Thymus (tissue), 2 donors: ENCODE data around the gene SAPCD1. TPM values are rescaled to one million over a fixed set of nuclear protein-coding genes. Genes with fewer than 3 reads are reported as not detected.

Source experiments
- polyA plus RNA-seq: library from polyadenylated mRNA; stranded (reverse); fragments of 200-250 nt; gene quantifications from one replicate; pipeline ENCODE4 v1.2.3, GENCODE V29; 2013
- total RNA-seq: library from RNA; stranded (reverse); fragments of 120-200 nt; gene quantifications from one replicate; pipeline ENCODE4 v1.2.4, GENCODE V29; 2013
- donor health status: healthy.

The SAPCD1 gene
- total and polyA plus RNA-seq, 2 donors, result 1.2 to 9.7 TPM

Other genes starting within 250 kb of the SAPCD1 start
Only the 30 nearest of the 42 such genes appear.
- 134 TPM for gene LST1, start 176.4 kb upstream of the SAPCD1 start, total RNA-seq
- 32.4 TPM for gene LST1, start 176.4 kb upstream of the SAPCD1 start, polyA plus RNA-seq
- gene NCR3, start 169.7 kb upstream of the SAPCD1 start, total RNA-seq, result 2.7 TPM
- gene NCR3, start 169.7 kb upstream of the SAPCD1 start, polyA plus RNA-seq, result 2.4 TPM
- 558 TPM for gene AIF1, start 147.4 kb upstream of the SAPCD1 start, total RNA-seq
- gene AIF1, start 147.4 kb upstream of the SAPCD1 start, polyA plus RNA-seq, result 198 TPM
- gene PRRC2A, start 141.9 kb upstream of the SAPCD1 start, total RNA-seq, result 35.3 TPM
- gene PRRC2A, start 141.9 kb upstream of the SAPCD1 start, polyA plus RNA-seq, result 148 TPM
- 101 TPM for gene BAG6, start 110.0 kb upstream of the SAPCD1 start, total RNA-seq
- 271 TPM for gene BAG6, start 110.0 kb upstream of the SAPCD1 start, polyA plus RNA-seq
- 6.1 TPM for gene APOM, start 106.8 kb upstream of the SAPCD1 start, total RNA-seq
- 9.1 TPM for gene APOM, start 106.8 kb upstream of the SAPCD1 start, polyA plus RNA-seq
- gene C6orf47, start 101.9 kb upstream of the SAPCD1 start, total RNA-seq, result 19.1 TPM
- 16.7 TPM for gene C6orf47, start 101.9 kb upstream of the SAPCD1 start, polyA plus RNA-seq
- 25.2 TPM for gene GPANK1, start 97.7 kb upstream of the SAPCD1 start, total RNA-seq
- gene GPANK1, start 97.7 kb upstream of the SAPCD1 start, polyA plus RNA-seq, result 13.8 TPM
- gene CSNK2B, start 96.6 kb upstream of the SAPCD1 start, total RNA-seq, result 169 TPM
- 169 TPM for gene CSNK2B, start 96.6 kb upstream of the SAPCD1 start, polyA plus RNA-seq
- gene LY6G5B, start 92.7 kb upstream of the SAPCD1 start, total RNA-seq, result 2.3 TPM
- gene LY6G5B, start 92.7 kb upstream of the SAPCD1 start, polyA plus RNA-seq, result 6.5 TPM
- 0.90 TPM for gene LY6G5C, start 81.6 kb upstream of the SAPCD1 start, total RNA-seq
- 9.1 TPM for gene LY6G5C, start 81.6 kb upstream of the SAPCD1 start, polyA plus RNA-seq
- 50.0 TPM for gene ABHD16A, start 59.3 kb upstream of the SAPCD1 start, total RNA-seq
- gene ABHD16A, start 59.3 kb upstream of the SAPCD1 start, polyA plus RNA-seq, result 51.3 TPM
- 0.05 TPM for gene LY6G6F, start 55.8 kb upstream of the SAPCD1 start, total RNA-seq
- gene LY6G6F, start 55.8 kb upstream of the SAPCD1 start, polyA plus RNA-seq, result not detected
- not detected for gene LY6G6D, start 47.3 kb upstream of the SAPCD1 start, total RNA-seq
- gene LY6G6D, start 47.3 kb upstream of the SAPCD1 start, polyA plus RNA-seq, result not detected
- not detected for gene LY6G6C, start 40.9 kb upstream of the SAPCD1 start, total RNA-seq
- 7.0 TPM for gene LY6G6C, start 40.9 kb upstream of the SAPCD1 start, polyA plus RNA-seq
- gene MPIG6B, start 39.3 kb upstream of the SAPCD1 start, total RNA-seq, result 0.14 TPM
- gene MPIG6B, start 39.3 kb upstream of the SAPCD1 start, polyA plus RNA-seq, result 0.32 TPM
- 49.6 TPM for gene DDAH2, start 33.4 kb upstream of the SAPCD1 start, total RNA-seq
- 105 TPM for gene DDAH2, start 33.4 kb upstream of the SAPCD1 start, polyA plus RNA-seq
- gene CLIC1, start 26.1 kb upstream of the SAPCD1 start, total RNA-seq, result 431 TPM
- gene CLIC1, start 26.1 kb upstream of the SAPCD1 start, polyA plus RNA-seq, result 337 TPM
- gene MSH5, start 22.7 kb upstream of the SAPCD1 start, total RNA-seq, result 8.4 TPM
- 15.2 TPM for gene MSH5, start 22.7 kb upstream of the SAPCD1 start, polyA plus RNA-seq
- gene VWA7, start 14.7 kb downstream of the SAPCD1 start, total RNA-seq, result 0.76 TPM
- 0.66 TPM for gene VWA7, start 14.7 kb downstream of the SAPCD1 start, polyA plus RNA-seq
- gene VARS1, start 33.1 kb downstream of the SAPCD1 start, total RNA-seq, result 16.6 TPM
- 25.2 TPM for gene VARS1, start 33.1 kb downstream of the SAPCD1 start, polyA plus RNA-seq
- 71.8 TPM for gene LSM2, start 44.3 kb downstream of the SAPCD1 start, total RNA-seq
- gene LSM2, start 44.3 kb downstream of the SAPCD1 start, polyA plus RNA-seq, result 76.8 TPM
- 1.2 TPM for gene HSPA1L, start 52.6 kb downstream of the SAPCD1 start, total RNA-seq
- 2.4 TPM for gene HSPA1L, start 52.6 kb downstream of the SAPCD1 start, polyA plus RNA-seq
- 73.8 TPM for gene HSPA1A, start 52.9 kb downstream of the SAPCD1 start, total RNA-seq
- gene HSPA1A, start 52.9 kb downstream of the SAPCD1 start, polyA plus RNA-seq, result 68.8 TPM
- gene HSPA1B, start 65.1 kb downstream of the SAPCD1 start, total RNA-seq, result 110 TPM
- 46.8 TPM for gene HSPA1B, start 65.1 kb downstream of the SAPCD1 start, polyA plus RNA-seq
- gene NEU1, start 100.2 kb downstream of the SAPCD1 start, total RNA-seq, result 20.8 TPM
- gene NEU1, start 100.2 kb downstream of the SAPCD1 start, polyA plus RNA-seq, result 21.9 TPM
- gene SLC44A4, start 116.3 kb downstream of the SAPCD1 start, total RNA-seq, result 0.42 TPM
- gene SLC44A4, start 116.3 kb downstream of the SAPCD1 start, polyA plus RNA-seq, result 1.7 TPM
- gene EHMT2, start 135.0 kb downstream of the SAPCD1 start, total RNA-seq, result 35.0 TPM
- 60.1 TPM for gene EHMT2, start 135.0 kb downstream of the SAPCD1 start, polyA plus RNA-seq
- gene ZBTB12, start 139.4 kb downstream of the SAPCD1 start, total RNA-seq, result 1.9 TPM
- 2.6 TPM for gene ZBTB12, start 139.4 kb downstream of the SAPCD1 start, polyA plus RNA-seq
- 9.0 TPM for gene C2, start 165.1 kb downstream of the SAPCD1 start, total RNA-seq
- 10.3 TPM for gene C2, start 165.1 kb downstream of the SAPCD1 start, polyA plus RNA-seq